HepG2 (cell line): ENCODE results near the gene SERPINA3. TPM values are rescaled to one million over a fixed set of nuclear protein-coding genes. Genes with fewer than 3 reads are reported as not detected.
A peak's percentile ranks its signal among the peaks of the same experiment; 100 is the strongest.

Experiments used
- ATF1 ChIP-seq: IDR thresholded peaks from 2 replicates; pipeline ENCODE4 v1.6.1; 2016; ENCODE audit warnings: mild to moderate bottlenecking, control low read depth
- CCAR2 ChIP-seq: fragments of 200-400 bp; formaldehyde crosslinking; optimal IDR thresholded peaks from 2 replicates; pipeline ENCODE3; 2018; ENCODE audit warnings: low read depth, mild to moderate bottlenecking, low read length, moderate library complexity
- MBNL3 ChIP-seq: fragments of 250-450 bp; sonication (Bioruptor Pico); conservative IDR thresholded peaks from 2 replicates; pipeline ENCODE4 v1.8.0; 2022; ENCODE audit warnings: mild to moderate bottlenecking, inconsistent platforms
- MTF2 ChIP-seq: sonication (generic); formaldehyde crosslinking; IDR thresholded peaks from 2 replicates; pipeline ENCODE4 v1.5.0; 2020; ENCODE audit warnings: missing genetic modification reagents, borderline replicate concordance
- ZFP37 ChIP-seq: sonication (generic); formaldehyde crosslinking; IDR thresholded peaks from 2 replicates; pipeline ENCODE4 v1.4.0; 2020; ENCODE audit warnings: missing genetic modification reagents, borderline replicate concordance
- ZNF672 ChIP-seq: sonication (generic); formaldehyde crosslinking; IDR thresholded peaks from 2 replicates; pipeline ENCODE4 v1.8.1; 2022; ENCODE audit warnings: missing genetic modification reagents
- ZNF709 ChIP-seq: sonication (generic); formaldehyde crosslinking; IDR thresholded peaks from 2 replicates; pipeline ENCODE4 v1.5.0; 2020; ENCODE audit warnings: mild to moderate bottlenecking, missing genetic modification reagents
- polyA plus RNA-seq, 8 experiments: library from polyadenylated mRNA; depleted of rRNA in 3 of 8; stranded (reverse) in 7 of 8; unstranded in 1 of 8; fragments of >200 nt; fragmentation: Illumina TruSeq in 4 of 8; extraction: Trizol in 4 of 8; gene quantifications; 2 replicates each; pipeline versions ENCODE4 v1.2.1 to v1.2.3, GENCODE V29; 2011 to 2016; ENCODE audit warnings: low read depth in 4 of 8, missing spikeins in 1 of 8, mixed read lengths in 1 of 8; ENCODE audit not compliant: insufficient read depth in 1 of 8
- total RNA-seq, 5 experiments: library from RNA; depleted of rRNA; stranded (reverse); fragments of >200 nt; fragmentation: Illumina TruSeq; extraction: Trizol; gene quantifications; 2 replicates each; pipeline ENCODE4 v1.2.3, GENCODE V29; 2016; ENCODE audit warnings: low read depth in 1 of 5
- TF ChIP-seq, protein P1 (sequence below): IDR thresholded peaks from 2 replicates; pipeline ENCODE4 v1.6.1; 2012; ENCODE audit warnings: inconsistent platforms
- TF ChIP-seq, protein P2 (sequence below): sonication (generic); formaldehyde crosslinking; IDR thresholded peaks from 2 replicates; pipeline ENCODE4 v1.4.0; 2020; ENCODE audit warnings: missing genetic modification reagents
- TF ChIP-seq, protein P3 (sequence below): sonication (generic); formaldehyde crosslinking; IDR thresholded peaks from 2 replicates; pipeline ENCODE4 v1.5.1; 2020; ENCODE audit warnings: mild to moderate bottlenecking, moderate library complexity, missing genetic modification reagents
- TF ChIP-seq, protein P4 (sequence below): sonication (generic); formaldehyde crosslinking; IDR thresholded peaks from 2 replicates; pipeline ENCODE4 v1.9.0; 2021; ENCODE audit warnings: mild to moderate bottlenecking, missing genetic modification reagents
- TF ChIP-seq, protein P5 (sequence below): sonication (generic); formaldehyde crosslinking; IDR thresholded peaks from 2 replicates; pipeline ENCODE4 v1.8.1; 2023; ENCODE audit warnings: mild to moderate bottlenecking, inconsistent platforms, moderate library complexity, missing genetic modification reagents, borderline replicate concordance

SERPINA3 gene
- total and polyA plus RNA-seq, 2 of the 13 experiments (the other 11 are each of a cell fraction or from before 2014, with no cell fraction given), result 825 to 2,200 TPM

DNA sequence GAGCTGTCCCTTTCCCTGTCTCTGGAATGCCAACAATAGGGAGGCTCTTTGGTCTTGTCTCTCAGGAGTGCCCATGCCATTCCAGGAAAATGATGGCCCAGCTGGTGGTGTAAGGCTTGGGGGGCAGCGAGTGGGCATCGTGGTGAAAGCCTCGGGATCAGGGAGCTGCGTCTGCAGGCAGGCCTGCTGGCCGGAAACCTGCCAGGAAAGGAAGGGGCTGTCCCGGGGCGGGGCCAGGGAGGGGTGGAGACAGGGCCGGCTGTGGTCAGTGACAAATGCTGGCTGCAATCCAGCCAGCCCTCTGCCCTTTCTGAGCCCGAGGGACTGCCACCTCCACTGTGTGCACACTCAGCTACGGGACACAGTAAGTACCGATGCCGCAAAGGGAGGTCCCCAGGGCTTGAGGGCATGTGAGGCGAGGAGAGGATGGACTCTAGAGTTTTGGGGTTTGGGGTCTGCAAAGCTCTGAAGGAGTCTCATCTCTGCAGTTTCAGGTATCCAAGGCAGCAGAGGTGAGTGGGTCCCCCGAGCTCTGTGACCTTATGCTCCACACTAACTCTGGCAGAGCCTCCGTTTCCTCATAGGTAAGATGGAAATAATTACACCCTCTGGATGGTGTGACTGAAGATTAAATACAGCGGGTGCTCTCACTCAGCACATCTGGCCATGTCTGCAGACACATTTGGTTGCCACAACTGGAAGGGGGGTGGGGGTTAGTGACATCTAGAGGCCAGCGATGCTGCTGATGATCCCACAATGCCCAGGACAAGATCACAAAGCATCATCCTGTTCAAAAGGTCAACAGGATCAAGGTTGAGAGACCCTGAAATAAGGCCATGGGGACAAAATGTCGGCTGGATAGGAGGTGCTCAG, 30.8 kb upstream of the SERPINA3 start, which contains the start of gene SERPINA5 (continued):
- TF ChIP-seq, protein P1, sequence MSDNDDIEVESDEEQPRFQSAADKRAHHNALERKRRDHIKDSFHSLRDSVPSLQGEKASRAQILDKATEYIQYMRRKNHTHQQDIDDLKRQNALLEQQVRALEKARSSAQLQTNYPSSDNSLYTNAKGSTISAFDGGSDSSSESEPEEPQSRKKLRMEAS, result peak; percentile 90
- TF ChIP-seq ZNF672 (CRISPR knock-in tag) (no peak), MTF2 (CRISPR knock-in tag) (no peak), MBNL3 (CRISPR knock-in tag) (no peak), ATF1 (CRISPR knock-in tag) (no peak), CCAR2 (no peak), ZFP37 (CRISPR knock-in tag) (no peak), ZNF709 (CRISPR knock-in tag) (peak; percentile 83; the same call in 1 of the 2 replicates)
- TF ChIP-seq, protein P2, sequence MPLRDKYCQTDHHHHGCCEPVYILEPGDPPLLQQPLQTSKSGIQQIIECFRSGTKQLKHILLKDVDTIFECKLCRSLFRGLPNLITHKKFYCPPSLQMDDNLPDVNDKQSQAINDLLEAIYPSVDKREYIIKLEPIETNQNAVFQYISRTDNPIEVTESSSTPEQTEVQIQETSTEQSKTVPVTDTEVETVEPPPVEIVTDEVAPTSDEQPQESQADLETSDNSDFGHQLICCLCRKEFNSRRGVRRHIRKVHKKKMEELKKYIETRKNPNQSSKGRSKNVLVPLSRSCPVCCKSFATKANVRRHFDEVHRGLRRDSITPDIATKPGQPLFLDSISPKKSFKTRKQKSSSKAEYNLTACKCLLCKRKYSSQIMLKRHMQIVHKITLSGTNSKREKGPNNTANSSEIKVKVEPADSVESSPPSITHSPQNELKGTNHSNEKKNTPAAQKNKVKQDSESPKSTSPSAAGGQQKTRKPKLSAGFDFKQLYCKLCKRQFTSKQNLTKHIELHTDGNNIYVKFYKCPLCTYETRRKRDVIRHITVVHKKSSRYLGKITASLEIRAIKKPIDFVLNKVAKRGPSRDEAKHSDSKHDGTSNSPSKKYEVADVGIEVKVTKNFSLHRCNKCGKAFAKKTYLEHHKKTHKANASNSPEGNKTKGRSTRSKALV (CRISPR knock-in tag), result no peak
- TF ChIP-seq, protein P3, sequence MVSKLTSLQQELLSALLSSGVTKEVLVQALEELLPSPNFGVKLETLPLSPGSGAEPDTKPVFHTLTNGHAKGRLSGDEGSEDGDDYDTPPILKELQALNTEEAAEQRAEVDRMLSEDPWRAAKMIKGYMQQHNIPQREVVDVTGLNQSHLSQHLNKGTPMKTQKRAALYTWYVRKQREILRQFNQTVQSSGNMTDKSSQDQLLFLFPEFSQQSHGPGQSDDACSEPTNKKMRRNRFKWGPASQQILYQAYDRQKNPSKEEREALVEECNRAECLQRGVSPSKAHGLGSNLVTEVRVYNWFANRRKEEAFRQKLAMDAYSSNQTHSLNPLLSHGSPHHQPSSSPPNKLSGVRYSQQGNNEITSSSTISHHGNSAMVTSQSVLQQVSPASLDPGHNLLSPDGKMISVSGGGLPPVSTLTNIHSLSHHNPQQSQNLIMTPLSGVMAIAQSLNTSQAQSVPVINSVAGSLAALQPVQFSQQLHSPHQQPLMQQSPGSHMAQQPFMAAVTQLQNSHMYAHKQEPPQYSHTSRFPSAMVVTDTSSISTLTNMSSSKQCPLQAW (CRISPR knock-in tag), result no peak; the same call in none of the 2 replicates
- TF ChIP-seq, protein P4, sequence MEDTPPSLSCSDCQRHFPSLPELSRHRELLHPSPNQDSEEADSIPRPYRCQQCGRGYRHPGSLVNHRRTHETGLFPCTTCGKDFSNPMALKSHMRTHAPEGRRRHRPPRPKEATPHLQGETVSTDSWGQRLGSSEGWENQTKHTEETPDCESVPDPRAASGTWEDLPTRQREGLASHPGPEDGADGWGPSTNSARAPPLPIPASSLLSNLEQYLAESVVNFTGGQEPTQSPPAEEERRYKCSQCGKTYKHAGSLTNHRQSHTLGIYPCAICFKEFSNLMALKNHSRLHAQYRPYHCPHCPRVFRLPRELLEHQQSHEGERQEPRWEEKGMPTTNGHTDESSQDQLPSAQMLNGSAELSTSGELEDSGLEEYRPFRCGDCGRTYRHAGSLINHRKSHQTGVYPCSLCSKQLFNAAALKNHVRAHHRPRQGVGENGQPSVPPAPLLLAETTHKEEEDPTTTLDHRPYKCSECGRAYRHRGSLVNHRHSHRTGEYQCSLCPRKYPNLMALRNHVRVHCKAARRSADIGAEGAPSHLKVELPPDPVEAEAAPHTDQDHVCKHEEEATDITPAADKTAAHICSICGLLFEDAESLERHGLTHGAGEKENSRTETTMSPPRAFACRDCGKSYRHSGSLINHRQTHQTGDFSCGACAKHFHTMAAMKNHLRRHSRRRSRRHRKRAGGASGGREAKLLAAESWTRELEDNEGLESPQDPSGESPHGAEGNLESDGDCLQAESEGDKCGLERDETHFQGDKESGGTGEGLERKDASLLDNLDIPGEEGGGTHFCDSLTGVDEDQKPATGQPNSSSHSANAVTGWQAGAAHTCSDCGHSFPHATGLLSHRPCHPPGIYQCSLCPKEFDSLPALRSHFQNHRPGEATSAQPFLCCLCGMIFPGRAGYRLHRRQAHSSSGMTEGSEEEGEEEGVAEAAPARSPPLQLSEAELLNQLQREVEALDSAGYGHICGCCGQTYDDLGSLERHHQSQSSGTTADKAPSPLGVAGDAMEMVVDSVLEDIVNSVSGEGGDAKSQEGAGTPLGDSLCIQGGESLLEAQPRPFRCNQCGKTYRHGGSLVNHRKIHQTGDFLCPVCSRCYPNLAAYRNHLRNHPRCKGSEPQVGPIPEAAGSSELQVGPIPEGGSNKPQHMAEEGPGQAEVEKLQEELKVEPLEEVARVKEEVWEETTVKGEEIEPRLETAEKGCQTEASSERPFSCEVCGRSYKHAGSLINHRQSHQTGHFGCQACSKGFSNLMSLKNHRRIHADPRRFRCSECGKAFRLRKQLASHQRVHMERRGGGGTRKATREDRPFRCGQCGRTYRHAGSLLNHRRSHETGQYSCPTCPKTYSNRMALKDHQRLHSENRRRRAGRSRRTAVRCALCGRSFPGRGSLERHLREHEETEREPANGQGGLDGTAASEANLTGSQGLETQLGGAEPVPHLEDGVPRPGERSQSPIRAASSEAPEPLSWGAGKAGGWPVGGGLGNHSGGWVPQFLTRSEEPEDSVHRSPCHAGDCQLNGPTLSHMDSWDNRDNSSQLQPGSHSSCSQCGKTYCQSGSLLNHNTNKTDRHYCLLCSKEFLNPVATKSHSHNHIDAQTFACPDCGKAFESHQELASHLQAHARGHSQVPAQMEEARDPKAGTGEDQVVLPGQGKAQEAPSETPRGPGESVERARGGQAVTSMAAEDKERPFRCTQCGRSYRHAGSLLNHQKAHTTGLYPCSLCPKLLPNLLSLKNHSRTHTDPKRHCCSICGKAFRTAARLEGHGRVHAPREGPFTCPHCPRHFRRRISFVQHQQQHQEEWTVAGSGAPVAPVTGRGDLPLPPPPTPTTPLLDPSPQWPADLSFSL (CRISPR knock-in tag), result no peak
- TF ChIP-seq, protein P5, sequence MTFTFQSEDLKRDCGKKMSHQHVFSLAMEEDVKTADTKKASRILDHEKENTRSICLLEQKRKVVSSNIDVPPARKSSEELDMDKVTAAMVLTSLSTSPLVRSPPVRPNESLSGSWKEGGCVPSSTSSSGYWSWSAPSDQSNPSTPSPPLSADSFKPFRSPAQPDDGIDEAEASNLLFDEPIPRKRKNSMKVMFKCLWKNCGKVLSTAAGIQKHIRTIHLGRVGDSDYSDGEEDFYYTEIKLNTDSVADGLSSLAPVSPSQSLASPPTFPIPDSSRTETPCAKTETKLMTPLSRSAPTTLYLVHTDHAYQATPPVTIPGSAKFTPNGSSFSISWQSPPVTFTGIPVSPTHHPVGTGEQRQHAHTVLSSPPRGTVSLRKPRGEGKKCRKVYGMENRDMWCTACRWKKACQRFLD (CRISPR knock-in tag), result no peak
